HFFc6 (cell line): ENCODE results near the gene CFAP74. TPM values are rescaled to one million over a fixed set of nuclear protein-coding genes. Genes with fewer than 3 reads are reported as not detected.

Experiments
- DNase-seq: peaks from one replicate; pipeline ENCODE4 v3.0.0-alpha.2; 2018
- H3K27ac Mint-ChIP-seq: 2 replicates; pipeline ENCODE4 v1.8.0; 2020; ENCODE audit warnings: mild to moderate bottlenecking, mixed read lengths
- H3K27me3 Mint-ChIP-seq: 2 replicates; pipeline ENCODE4 v1.8.0; 2021; ENCODE audit warnings: mild to moderate bottlenecking, moderate library complexity, mixed read lengths; ENCODE audit not compliant: insufficient read depth
- H3K36me3 Mint-ChIP-seq: 2 replicates; pipeline ENCODE4 v1.8.0; 2021; ENCODE audit warnings: low read depth, mixed read lengths
- H3K4me1 Mint-ChIP-seq: 2 replicates; pipeline ENCODE4 v1.8.0; 2020; ENCODE audit warnings: low read depth, mixed read lengths
- H3K4me3 Mint-ChIP-seq: 2 replicates; pipeline ENCODE4 v1.8.0; 2020; ENCODE audit warnings: mild to moderate bottlenecking, moderate library complexity, mixed read lengths
- H3K9me3 Mint-ChIP-seq: 2 replicates; pipeline ENCODE4 v1.8.0; 2020; ENCODE audit warnings: mild to moderate bottlenecking, mixed read lengths
- CTCF ChIP-seq: fragments of 200-600 bp; sonication (generic); IDR thresholded peaks from 2 replicates; pipeline ENCODE4 v1.5.0; 2021; ENCODE audit warnings: antibody characterized with exemption, mild to moderate bottlenecking
- total RNA-seq, 6 experiments: library from RNA; stranded (reverse); fragmentation: NEBNext Ultra II Directional; extraction: Animal tissue kit (Norgen Biotek cat#: 25700); gene quantifications; 2 replicates in 1 of 6; 3 replicates in 5 of 6; pipeline ENCODE4 v1.2.3, GENCODE V29; 2021

CFAP74 gene
- total RNA-seq, 6 experiments from 2014 or later = not detected

- TF ChIP-seq CTCF = no peak
- no peak for DNase-seq
- Mint-ChIP-seq H3K27me3 (peaks cover 33% of the 10 kb centered on the region), H3K27ac (no peak overlapping the region), H3K4me3 (no peak overlapping the region), H3K4me1 (no peaks in the 10 kb centered on the region), H3K9me3 (peaks cover 12% of the 10 kb centered on the region), H3K36me3 (peaks cover 5% of the 10 kb centered on the region; the same call in 1 of the 2 replicates)
Observed at GRCh38 chr1:1967151-1967550, 36.4 kb downstream of the CFAP74 start.

DNA sequence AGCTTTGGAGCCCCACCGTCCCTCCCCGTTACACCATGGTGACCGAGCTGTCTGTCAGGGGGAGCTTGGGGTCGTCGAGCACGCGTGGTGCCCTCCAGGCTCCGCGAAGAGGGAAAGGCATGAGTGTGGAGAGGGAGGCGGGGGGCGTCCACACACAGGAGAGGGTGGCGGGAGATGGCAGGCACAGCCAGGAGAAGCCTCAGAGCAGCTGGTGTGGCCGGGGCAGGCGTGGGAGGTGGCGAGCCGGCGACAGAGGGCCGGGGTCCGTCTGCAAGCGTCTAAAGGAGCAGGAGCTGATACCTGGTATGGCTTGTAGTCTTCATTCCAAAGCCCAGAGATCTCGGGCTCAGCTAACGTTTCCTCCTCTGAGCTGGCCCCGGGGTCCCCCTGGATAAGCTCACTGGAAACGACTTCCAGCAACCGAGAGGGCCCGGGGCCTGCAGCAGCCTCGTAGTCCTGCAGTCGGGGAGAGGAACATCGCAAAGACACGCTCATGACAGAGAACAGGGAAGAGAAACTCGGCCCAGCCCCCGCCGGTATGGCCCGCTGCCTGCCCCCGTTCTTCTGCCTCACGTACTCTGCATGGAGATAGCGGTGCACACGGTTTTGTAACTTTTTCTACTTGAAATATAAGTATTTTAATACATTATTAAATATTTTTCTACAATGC, 37.4 kb downstream of the CFAP74 start:
- DNase-seq = no peak
- TF ChIP-seq CTCF = no peak
- Mint-ChIP-seq H3K36me3 (peaks cover 5% of the 10 kb centered on the region; the same call in 1 of the 2 replicates), H3K27ac (no peak overlapping the region), H3K4me3 (no peak overlapping the region), H3K27me3 (peaks cover 41% of the 10 kb centered on the region), H3K4me1 (no peaks in the 10 kb centered on the region; the same call in 1 of the 2 replicates), H3K9me3 (peaks cover 6% of the 10 kb centered on the region)

DNA sequence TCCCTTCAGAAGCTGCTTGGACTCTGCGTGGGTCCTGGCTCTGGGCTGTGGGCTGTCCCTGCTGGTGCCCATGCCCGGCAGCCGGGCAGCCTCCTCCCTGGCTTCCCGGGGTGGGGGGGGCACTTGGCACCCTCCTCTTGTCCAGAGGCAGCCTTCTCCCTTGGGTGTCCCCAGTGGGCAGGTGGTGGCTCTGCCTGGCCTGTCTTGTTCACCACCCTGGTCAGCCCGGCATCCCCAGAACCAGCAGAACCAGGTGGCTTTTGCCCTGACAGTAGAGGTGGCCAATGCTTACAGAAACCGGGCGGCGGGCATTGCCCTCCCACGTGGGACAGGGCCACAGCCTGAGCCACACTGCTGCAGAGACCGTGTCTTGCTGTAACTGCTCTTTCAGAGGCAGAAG, 38.0 kb downstream of the CFAP74 start:
- Mint-ChIP-seq H3K27ac (no peak overlapping the region), H3K27me3 (peaks cover 47% of the 10 kb centered on the region), H3K9me3 (no peaks in the 10 kb centered on the region; the same call in 1 of the 2 replicates)

GRCh38 chr1:1964811-1965210, 38.8 kb downstream of the CFAP74 start:
- no peak for TF ChIP-seq CTCF
- Mint-ChIP-seq H3K36me3 (no peaks in the 10 kb centered on the region), H3K27ac (no peak overlapping the region), H3K27me3 (peaks cover 49% of the 10 kb centered on the region), H3K4me3 (no peak overlapping the region), H3K9me3 (no peaks in the 10 kb centered on the region; the same call in 1 of the 2 replicates), H3K4me1 (no peaks in the 10 kb centered on the region; the same call in 1 of the 2 replicates)
- DNase-seq = no peak

More for the DNA sequence above, 38.0 kb downstream of the CFAP74 start:
- Mint-ChIP-seq H3K36me3 (no peaks in the 10 kb centered on the region), H3K4me1 (no peaks in the 10 kb centered on the region; the same call in 1 of the 2 replicates), H3K4me3 (no peak overlapping the region)
- DNase-seq = no peak
- no peak for TF ChIP-seq CTCF

GRCh38 chr1:1963570-1963969, 40.0 kb downstream of the CFAP74 start:
- H3K27ac Mint-ChIP-seq = no peak overlapping the region
- H3K9me3 Mint-ChIP-seq = no peaks in the 10 kb centered on the region; the same call in 1 of the 2 replicates
- no peaks in the 10 kb centered on the region; the same call in 1 of the 2 replicates for H3K4me1 Mint-ChIP-seq
- H3K36me3 Mint-ChIP-seq = no peaks in the 10 kb centered on the region
- no peak overlapping the region for H3K4me3 Mint-ChIP-seq
- peaks cover 57% of the 10 kb centered on the region for H3K27me3 Mint-ChIP-seq
- DNase-seq = no peak
- no peak for TF ChIP-seq CTCF
